Right lobe of liver (tissue), 6 donors: Measurements from ENCODE around the gene DNAJC27. TPM values are rescaled to one million over a fixed set of nuclear protein-coding genes. Genes with fewer than 3 reads are reported as not detected.

ENCODE experiments used
- ATAC-seq, 4 donors: fragments of 200-7000 bp; cut with Tn5 transposase; one replicate each; pipeline ENCODE4 v1.9.1; 2020; ENCODE audit warnings: mild to moderate bottlenecking in 4 of 4, moderate library complexity in 4 of 4
- DNase-seq, 3 donors: peaks; one replicate each; pipeline ENCODE4 v3.0.0-alpha.2; 2020
- H3K27ac ChIP-seq, 3 donors: fragments of 200-600 bp; one replicate each; pipeline ENCODE4 v1.8.0; 2022
- H3K27me3 ChIP-seq, 2 donors: fragments of 200-600 bp; one replicate each; pipeline ENCODE4 v1.8.0; 2022
- H3K36me3 ChIP-seq, 4 donors: fragments of 200-600 bp; sonication (generic) in 1 of 4; one replicate each; pipeline versions ENCODE4 v1.5.1 to v1.8.0; 2017 to 2022; ENCODE audit warnings: control low read depth in 1 of 4
- H3K4me1 ChIP-seq, 4 donors: fragments of 200-600 bp; sonication (generic) in 1 of 4; one replicate each; pipeline versions ENCODE4 v1.5.1 to v1.8.0; 2017 to 2022; ENCODE audit warnings: control low read depth in 1 of 4
- H3K4me3 ChIP-seq, 3 donors: fragments of 200-600 bp; one replicate each; pipeline ENCODE4 v1.8.0; 2022
- H3K9me3 ChIP-seq, 4 donors: fragments of 200-600 bp; sonication (generic) in 1 of 4; one replicate each; pipeline versions ENCODE4 v1.5.1 to v1.8.0; 2017 to 2022; ENCODE audit warnings: control low read depth in 1 of 4
- CTCF ChIP-seq, 4 donors: fragments of 200-600 bp in 3 of 4; fragments of 450-650 bp in 1 of 4; IDR thresholded peaks; one replicate each; pipeline versions ENCODE4 v1.5.1 to v1.8.0; 2016 to 2022; ENCODE audit warnings: antibody characterized with exemption in 4 of 4, mild to moderate bottlenecking in 2 of 4
- POLR2A ChIP-seq: fragments of 450-650 bp; IDR thresholded peaks from one replicate; pipeline ENCODE4 v1.6.1; 2017; ENCODE audit warnings: antibody characterized with exemption, mild to moderate bottlenecking
- WGBS: methylation state at CpG from one replicate; pipeline ENCODE4 v1.1.6; 2018; ENCODE audit warnings: low coverage, low lambda C conversion rate; ENCODE audit not compliant: insufficient coverage; ENCODE audit errors: missing lambda C conversion rate; 5-methylcytosine and 5-hydroxymethylcytosine counted together
- intact Hi-C, 2 donors: fragments of 100-400 bp; cut with DNase I; formaldehyde crosslinking; loops; one replicate each; pipeline versions ENCODE4 v1.11.2 to v1.14.1; 2022
- total RNA-seq, 6 experiments: library from RNA; depleted of rRNA in 2 of 6; stranded (reverse); fragments of >200 nt in 2 of 6; fragmentation: NEBNext Ultra II Directional in 3 of 6; extraction: Animal tissue kit (Norgen Biotek cat#: 25700) in 3 of 6; gene quantifications; one replicate each; pipeline versions ENCODE4 v1.1.0 to v1.2.4, GENCODE V29; 2016 to 2023
- donor health status: DM: no; HTN: yes; CAD: no.
- donor health status: DM: no; HTN: no; CAD: no.
- donor health status: DM: no; HTN: no; CAD: no.
- donor health status: DM: no; HTN: yes; CAD: no.
- donor health status: DM: no; HTN: yes; CAD: no.

DNAJC27 gene
- total RNA-seq, 6 experiments from 2014 or later: 1.1 to 2.1 (median 1.7) TPM

- intact Hi-C loops: no loop called here
- TF ChIP-seq POLR2A: no peak
- TF ChIP-seq CTCF (IDR thresholded peaks at IDR 0.05): no peak
- H3K9me3 ChIP-seq: no peaks in the 10 kb centered on the region
- H3K4me3 ChIP-seq: no peak overlapping the region
- no peak for DNase-seq
- 100% methylated on average over 1 of the region's 5 CpGs for WGBS
- no peaks in the 10 kb centered on the region for H3K4me1 ChIP-seq
- no peaks in the 10 kb centered on the region for H3K36me3 ChIP-seq
- H3K27me3 ChIP-seq: no peaks in the 10 kb centered on the region
- H3K27ac ChIP-seq: no peak overlapping the region
- no peak for ATAC-seq
Measured at GRCh38 chr2:24924266-24924665, 47.5 kb downstream of the DNAJC27 start.

GRCh38 chr2:24923106-24923505, 48.6 kb downstream of the DNAJC27 start:
- Histone ChIP-seq H3K4me3 (no peak overlapping the region), H3K9me3 (no peaks in the 10 kb centered on the region), H3K36me3 (no peaks in the 10 kb centered on the region), H3K4me1 (no peaks in the 10 kb centered on the region), H3K27me3 (no peaks in the 10 kb centered on the region), H3K27ac (no peak overlapping the region)
- no peak for DNase-seq
- TF ChIP-seq POLR2A (no peak), CTCF (IDR thresholded peaks at IDR 0.05) (no peak)
- 80% methylated on average over 4 of the region's 10 CpGs for WGBS
- ATAC-seq: no peak
- intact Hi-C loops: no loop called here

GRCh38 chr2:24922556-24922955, 49.2 kb downstream of the DNAJC27 start:
- H3K27me3 ChIP-seq: no peaks in the 10 kb centered on the region
- ATAC-seq (no peak), DNase-seq (no peak)
- no CpG with 5 or more reads among the region's 1 CpG for WGBS
- intact Hi-C loops: no loop called here
- TF ChIP-seq POLR2A: no peak
- no peak for TF ChIP-seq CTCF (IDR thresholded peaks at IDR 0.05)
- no peaks in the 10 kb centered on the region for H3K36me3 ChIP-seq
- no peak overlapping the region for H3K27ac ChIP-seq
- H3K9me3 ChIP-seq: no peaks in the 10 kb centered on the region
- no peaks in the 10 kb centered on the region for H3K4me1 ChIP-seq
- H3K4me3 ChIP-seq: no peak overlapping the region

DNA sequence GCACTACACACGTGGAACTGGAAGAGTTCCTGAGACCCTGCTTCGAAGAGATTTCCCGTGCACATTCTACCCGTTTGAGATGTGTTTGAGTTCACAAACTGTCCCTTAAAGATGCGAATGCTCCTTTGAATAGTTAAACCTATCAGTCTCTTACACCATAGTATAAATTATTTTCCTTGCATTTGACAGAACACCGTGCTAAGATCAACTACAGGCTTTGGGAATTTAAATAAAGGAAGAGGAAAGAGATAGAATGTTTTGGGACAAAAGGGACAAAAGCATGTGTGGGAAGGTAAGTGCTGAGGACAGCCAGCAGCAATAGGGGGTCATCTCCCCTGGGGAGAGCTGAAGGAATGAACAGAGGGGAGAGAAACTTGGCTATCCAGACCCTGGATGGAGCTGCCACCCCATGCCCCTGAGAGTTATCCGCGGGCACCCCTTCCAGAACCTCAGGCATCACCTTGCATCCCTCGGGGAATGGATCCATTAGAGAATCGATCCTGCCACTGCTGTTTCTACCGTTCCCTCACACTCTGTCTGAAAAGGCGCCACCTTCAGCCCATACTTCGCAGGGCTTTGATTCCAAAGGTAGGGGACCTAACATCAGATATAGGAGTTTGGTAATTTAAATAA, 50.8 kb downstream of the DNAJC27 start:
- TF ChIP-seq POLR2A: no peak
- TF ChIP-seq CTCF (IDR thresholded peaks at IDR 0.05): peak in 3 of 4 donors; percentile 18 to 20 (median 18)
- Histone ChIP-seq H3K27me3 (no peaks in the 10 kb centered on the region), H3K36me3 (no peaks in the 10 kb centered on the region), H3K9me3 (no peaks in the 10 kb centered on the region), H3K4me1 (no peaks in the 10 kb centered on the region), H3K4me3 (peak overlapping the region; percentile 40 to 53 (median 48)), H3K27ac (no peak overlapping the region)
- intact Hi-C loops: no loop called here
- 22% methylated on average over 7 of the region's 13 CpGs for WGBS
- DNase-seq: no peak
- peak in 2 of 4 donors; percentile 20 to 25 for ATAC-seq
